IMR-90 (cell line): ENCODE measurements around the gene C13orf46. TPM values are rescaled to one million over a fixed set of nuclear protein-coding genes. Genes with fewer than 3 reads are reported as not detected.
"Not testable (repeated sequence)": the region's sequence is repeated elsewhere in the genome, so short reads cannot be mapped to it uniquely, and the experiment has no call there.

Experiments
- ATAC-seq: fragments of 200-7000 bp; cut with Tn5 transposase; 2 replicates; pipeline ENCODE4 v1.9.1; 2020; ENCODE audit warnings: low read depth, mild to moderate bottlenecking, moderate library complexity
- BruUV-seq: library from RNA; stranded (reverse); fragments of 400-500 nt; replicated peaks from 2 replicates; lab custom pipeline; 2021; lab: Mats Ljungman, UMichigan
- CTCF ChIA-PET: fragments of 300-600 bp; formaldehyde crosslinking; extraction: SDS; loops from one replicate; lab custom pipeline; 2021; ENCODE audit warnings: antibody characterized with exemption; lab: Yijun Ruan, JAX
- POLR2A ChIA-PET: fragments of 300-600 bp; sonication (Branson Sonifier 250); formaldehyde crosslinking; loops from one replicate; lab custom pipeline; 2022; ENCODE audit warnings: antibody characterized with exemption; ENCODE audit not compliant: unreplicated experiment; lab: Charles Lee
- DNase-seq: peaks from one replicate; pipeline ENCODE4 v3.0.0; 2013
- H2AFZ ChIP-seq: replicated peaks from 2 replicates; pipeline ENCODE3; 2013; ENCODE audit warnings: low read length, mild to moderate bottlenecking; ENCODE audit not compliant: poor library complexity
- H2AK5ac ChIP-seq: 2 replicates; pipeline ENCODE4 v1.6.1; 2013; ENCODE audit warnings: low read depth, low read length, inconsistent platforms
- H2AK9ac ChIP-seq: replicated peaks from 2 replicates; pipeline ENCODE3; 2013; ENCODE audit warnings: mild to moderate bottlenecking, low read depth, low read length, moderate library complexity; ENCODE audit not compliant: poor library complexity
- H2BK120ac ChIP-seq: 2 replicates; pipeline ENCODE4 v1.6.1; 2013; ENCODE audit warnings: low read depth, low read length, inconsistent platforms
- H2BK15ac ChIP-seq: 3 replicates; pipeline ENCODE4 v1.6.1; 2013; ENCODE audit warnings: low read depth, low read length, inconsistent platforms
- H2BK20ac ChIP-seq: 2 replicates; pipeline ENCODE4 v1.6.1; 2013; ENCODE audit warnings: low read depth, mild to moderate bottlenecking, inconsistent platforms, low read length, moderate library complexity
- H2BK5ac ChIP-seq: 2 replicates; pipeline ENCODE4 v1.6.1; 2013; ENCODE audit warnings: mild to moderate bottlenecking, low read depth, low read length, inconsistent platforms; ENCODE audit not compliant: poor library complexity, severe bottlenecking
- H3K14ac ChIP-seq: replicated peaks from 2 replicates; pipeline ENCODE4 v1.6.1; 2013; ENCODE audit warnings: low read depth, low read length, inconsistent platforms
- H3K18ac ChIP-seq: 2 replicates; pipeline ENCODE4 v1.6.1; 2013; ENCODE audit warnings: low read depth, low read length, control low read depth
- H3K23ac ChIP-seq: 2 replicates; pipeline ENCODE4 v1.6.1; 2013; ENCODE audit warnings: low read depth, low read length, inconsistent platforms
- H3K27ac ChIP-seq: 2 replicates; pipeline ENCODE4 v1.5.1; 2013; ENCODE audit warnings: mild to moderate bottlenecking, control low read depth, low read length; ENCODE audit not compliant: insufficient read depth
- H3K27me3 ChIP-seq: 2 replicates; pipeline ENCODE4 v1.6.1; 2013; ENCODE audit warnings: low read length; ENCODE audit not compliant: control insufficient read depth, insufficient read depth
- H3K36me3 ChIP-seq: 2 replicates; pipeline ENCODE4 v1.6.1; 2013; ENCODE audit warnings: low read length, mixed read lengths; ENCODE audit not compliant: control insufficient read depth, insufficient read depth
- H3K4ac ChIP-seq: 2 replicates; pipeline ENCODE4 v1.6.1; 2013; ENCODE audit warnings: low read depth, low read length, inconsistent platforms
- H3K4me1 ChIP-seq: 2 replicates; pipeline ENCODE4 v1.6.1; 2013; ENCODE audit warnings: low read length, mixed read lengths; ENCODE audit not compliant: control insufficient read depth, insufficient read depth
- H3K4me2 ChIP-seq: 2 replicates; pipeline ENCODE4 v1.6.1; 2013; ENCODE audit warnings: low read depth, mild to moderate bottlenecking, control low read depth, low read length, moderate library complexity
- H3K4me3 ChIP-seq: 2 replicates; pipeline ENCODE4 v1.5.1; 2013; ENCODE audit warnings: low read depth, mild to moderate bottlenecking, control low read depth, low read length, moderate library complexity; ENCODE audit not compliant: insufficient read depth
- H3K56ac ChIP-seq: 2 replicates; pipeline ENCODE4 v1.6.1; 2013; ENCODE audit warnings: low read length, inconsistent platforms; ENCODE audit not compliant: insufficient read depth; ENCODE audit errors: extremely low read depth
- H3K79me1 ChIP-seq, 2 experiments: 2 replicates each; pipeline ENCODE4 v1.6.1; 2013; ENCODE audit warnings: low read length in 2 of 2, inconsistent platforms in 1 of 2, low read depth in 1 of 2
- H3K9ac ChIP-seq: 2 replicates; pipeline ENCODE4 v1.6.1; 2013; ENCODE audit warnings: low read depth, low read length, control low read depth
- H3K9me1 ChIP-seq: 2 replicates; pipeline ENCODE4 v1.6.1; 2013; ENCODE audit warnings: low read length, inconsistent platforms; ENCODE audit not compliant: insufficient read depth
- H3K9me3 ChIP-seq: 2 replicates; pipeline ENCODE4 v1.6.1; 2013; ENCODE audit warnings: low read length; ENCODE audit not compliant: control insufficient read depth, insufficient read depth
- H4K20me1 ChIP-seq: 2 replicates; pipeline ENCODE4 v1.6.1; 2013; ENCODE audit warnings: low read length, inconsistent platforms; ENCODE audit not compliant: insufficient read depth
- H4K5ac ChIP-seq: 2 replicates; pipeline ENCODE4 v1.6.1; 2013; ENCODE audit warnings: mild to moderate bottlenecking, low read depth, low read length, control low read depth
- H4K8ac ChIP-seq, 2 experiments: 2 replicates each; pipeline ENCODE4 v1.6.1; 2013; ENCODE audit warnings: low read depth in 2 of 2, low read length in 2 of 2, control low read depth in 1 of 2, inconsistent platforms in 1 of 2
- H4K91ac ChIP-seq: 2 replicates; pipeline ENCODE4 v1.6.1; 2013; ENCODE audit warnings: low read depth, low read length, inconsistent platforms; ENCODE audit not compliant: insufficient read depth
- WGBS, 2 experiments: methylation state at CpG; one replicate each; pipeline versions ENCODE4 v1.1.5 to v1.1.7; 2013; ENCODE audit warnings: missing lambda C conversion rate in 2 of 2; ENCODE audit not compliant: insufficient read length in 1 of 2; ENCODE audit errors: extremely low coverage in 2 of 2; 5-methylcytosine and 5-hydroxymethylcytosine counted together
- dilution Hi-C: fragments of 300-500 bp; cut with HindIII; formaldehyde crosslinking; loops from one replicate; pipeline ENCODE4 v1.14.3; 2018; ENCODE audit warnings: low sequenced_read_pairs; ENCODE audit not compliant: unreplicated experiment
- in situ Hi-C: fragments of 300-500 bp; cut with MboI; formaldehyde crosslinking; loops from 3 replicates; pipeline ENCODE4 v1.14.3; 2019; ENCODE audit warnings: low sequenced_read_pairs, inconsistent platforms, mixed read lengths
- intact Hi-C: fragments of 100-400 bp; cut with micrococcal nuclease; formaldehyde crosslinking; loops from 2 replicates; pipeline ENCODE4 v1.10.0; 2022
- polyA plus RNA-seq, 3 experiments: library from polyadenylated mRNA; depleted of rRNA; stranded (reverse); fragments of >200 nt; gene quantifications; 2 replicates each; pipeline ENCODE4 v1.2.3, GENCODE V29; 2012; ENCODE audit warnings: low replicate concordance in 1 of 3
- total RNA-seq: library from RNA; depleted of rRNA; stranded (reverse); fragments of >200 nt; gene quantifications from 2 replicates; pipeline ENCODE4 v1.2.3, GENCODE V29; 2012

C13orf46 gene
- total and polyA plus RNA-seq, 2 of the 4 experiments (the other 2 are of a cell fraction) = under 0.01 to 2.1 TPM

GRCh38 chr13:114020134-114020533, 46.3 kb upstream of the C13orf46 start:
- Histone ChIP-seq H3K79me1 (peaks cover 25 to 66% of the 10 kb centered on the region in 2 experiments), H4K20me1 (peaks cover 14% of the 10 kb centered on the region), H3K36me3 (peaks cover 84% of the 10 kb centered on the region)
- H3K9me3 ChIP-seq, H3K4me1 ChIP-seq, H3K4me3 ChIP-seq, H4K8ac ChIP-seq, H2BK15ac ChIP-seq, BruUV-seq, H2BK5ac ChIP-seq, H3K56ac ChIP-seq, H3K23ac ChIP-seq, H3K27ac ChIP-seq, DNase-seq, H3K9me1 ChIP-seq, H2BK120ac ChIP-seq, in situ Hi-C loops, H3K9ac ChIP-seq, H2AFZ ChIP-seq, H2AK9ac ChIP-seq, H3K18ac ChIP-seq, H3K4ac ChIP-seq, H4K91ac ChIP-seq, H3K14ac ChIP-seq, dilution Hi-C loops, H2BK20ac ChIP-seq, CTCF ChIA-PET, ATAC-seq, H4K5ac ChIP-seq, H2AK5ac ChIP-seq, H3K27me3 ChIP-seq, POLR2A ChIA-PET, H3K4me2 ChIP-seq: not testable (repeated sequence)
- intact Hi-C loops = loop anchor here (10.0 kb wide), 1 partner anchor 205 kb away; no protein-coding TSS in a partner anchor
- WGBS, 2 experiments = 97% methylated on average over 8 of the region's 14 CpGs; no CpG with 5 or more reads in 1 of the 2 experiments
